ENCODE results near the gene NACC2.

The NACC2 gene

DNA sequence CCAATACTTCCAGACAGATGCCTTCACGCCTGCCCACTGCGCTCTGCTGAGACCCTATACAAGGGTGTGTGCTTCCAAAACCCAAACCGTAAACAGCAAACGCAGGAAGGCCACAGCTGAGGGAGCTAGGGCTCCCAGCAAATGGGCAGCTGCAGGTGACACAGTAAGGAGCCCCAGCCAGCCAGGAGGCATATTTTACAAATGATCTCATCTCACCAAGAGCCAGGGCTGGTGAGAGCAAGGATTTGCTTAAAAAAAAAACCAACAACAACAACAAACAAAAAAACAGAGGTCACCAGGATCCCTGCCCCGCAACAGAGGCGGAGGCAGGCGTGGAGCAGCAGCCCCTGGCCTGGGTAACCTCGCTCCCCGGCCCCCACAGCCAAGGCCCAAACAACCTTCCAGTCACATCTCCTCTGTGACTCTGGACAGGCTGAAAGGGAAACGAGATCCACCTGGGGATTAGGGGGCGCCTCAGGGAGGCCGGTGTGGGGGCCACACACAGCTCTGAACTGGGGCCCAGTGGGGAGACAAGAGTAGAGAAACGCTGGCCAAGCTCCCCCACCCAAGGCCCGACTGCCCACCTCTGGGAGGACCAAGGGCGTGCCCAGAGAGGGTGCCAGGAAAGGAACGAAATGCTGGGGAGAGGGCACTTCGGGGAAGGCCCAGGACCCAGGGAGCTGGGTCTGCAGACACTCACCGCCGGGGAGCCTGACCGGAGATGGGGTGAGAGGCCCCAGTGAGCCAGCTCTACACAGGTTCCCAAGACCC, 3.3 kb downstream of the NACC2 start:
- DNase-seq, result no peak

DNA sequence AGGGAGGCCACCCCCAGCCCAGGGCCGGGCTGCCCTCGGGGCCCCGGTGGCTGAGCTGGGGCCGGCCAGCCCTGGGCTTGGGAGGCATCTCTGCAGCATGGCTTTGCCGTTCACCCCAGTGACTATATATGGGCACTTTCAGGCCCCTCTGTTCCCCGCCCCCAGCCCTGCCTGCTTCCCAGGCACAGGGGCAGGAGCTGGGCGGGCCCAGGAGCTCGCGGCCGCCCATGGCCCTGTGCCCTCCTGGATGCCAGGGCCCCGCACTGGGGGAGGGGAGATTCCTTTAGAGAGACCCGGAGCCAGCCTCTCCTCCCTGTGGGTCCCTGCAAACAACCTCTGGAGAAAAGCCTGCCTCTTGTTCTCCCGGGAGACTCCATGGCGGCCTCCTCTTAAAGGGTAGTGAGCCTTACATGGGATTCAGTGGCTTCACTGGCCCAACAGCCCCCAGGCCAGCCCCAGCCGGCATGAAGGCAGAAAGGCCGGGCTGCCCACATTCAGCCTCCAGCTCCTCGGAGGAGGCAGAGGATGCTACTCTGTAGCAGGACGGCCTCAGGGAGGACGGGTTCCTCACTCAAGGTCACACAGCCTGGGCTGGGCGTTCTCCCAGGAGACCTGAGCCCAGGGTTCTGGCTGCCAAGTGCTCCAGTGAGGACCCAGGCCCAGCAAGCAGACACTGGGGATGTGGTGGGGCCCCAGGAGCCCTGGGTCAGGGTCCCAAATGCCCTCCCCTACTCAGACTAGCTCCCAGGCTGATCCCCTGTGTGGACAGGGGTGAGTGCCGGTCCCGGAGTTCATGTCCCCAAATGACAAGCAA, 4.1 kb downstream of the NACC2 start:
- DNase-seq, result no peak

DNA sequence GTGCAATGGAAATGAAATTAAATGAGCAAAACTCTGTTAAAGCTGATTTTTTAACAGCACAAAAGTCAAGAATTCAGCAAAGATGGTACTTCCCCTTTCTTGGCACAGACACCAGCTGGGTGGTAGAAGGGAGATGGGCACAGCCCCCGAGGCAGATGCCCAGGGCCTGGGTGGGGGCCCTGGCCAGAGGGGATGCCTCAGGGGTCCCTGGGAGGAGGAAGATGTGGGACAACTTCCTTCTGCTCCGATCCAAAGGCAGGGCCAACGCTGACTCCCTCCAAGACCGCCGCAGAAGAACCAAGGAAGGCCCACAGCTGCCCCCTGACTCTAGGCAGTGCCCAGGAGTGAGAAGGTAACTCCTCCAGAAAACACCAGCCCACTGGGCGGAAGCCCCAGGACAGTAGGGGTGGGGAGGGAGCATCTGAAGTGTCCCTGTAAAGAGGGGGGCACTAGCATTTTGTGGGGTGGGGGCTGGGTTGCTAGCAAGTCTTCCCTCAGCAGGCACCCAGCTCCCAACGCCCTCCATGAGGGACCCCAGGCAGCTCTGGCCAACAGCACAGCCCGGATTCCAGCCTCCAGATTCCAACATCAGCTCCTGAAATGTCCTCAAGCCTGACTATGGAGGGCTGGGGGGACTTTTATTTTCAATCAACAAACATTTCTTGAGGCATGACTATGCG, 4.9 kb downstream of the NACC2 start:
- DNase-seq, result no peak

DNA sequence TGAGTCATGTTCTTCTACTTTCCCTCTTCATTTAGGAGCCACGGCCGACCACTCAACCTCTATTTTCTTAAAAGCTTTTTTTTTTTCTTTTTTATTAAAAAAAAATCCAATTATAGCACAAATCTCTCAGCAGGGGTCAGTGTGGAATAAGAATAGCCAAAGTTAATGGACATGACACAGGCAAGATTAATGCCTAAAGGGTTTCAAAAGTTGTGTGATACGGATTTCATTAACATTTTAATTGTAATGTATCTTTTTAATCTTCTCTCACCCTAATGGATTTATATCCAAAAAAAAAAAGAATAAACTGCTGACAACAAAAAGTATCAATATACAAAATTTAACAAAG, 5.4 kb downstream of the NACC2 start:
- no peak for DNase-seq

DNA sequence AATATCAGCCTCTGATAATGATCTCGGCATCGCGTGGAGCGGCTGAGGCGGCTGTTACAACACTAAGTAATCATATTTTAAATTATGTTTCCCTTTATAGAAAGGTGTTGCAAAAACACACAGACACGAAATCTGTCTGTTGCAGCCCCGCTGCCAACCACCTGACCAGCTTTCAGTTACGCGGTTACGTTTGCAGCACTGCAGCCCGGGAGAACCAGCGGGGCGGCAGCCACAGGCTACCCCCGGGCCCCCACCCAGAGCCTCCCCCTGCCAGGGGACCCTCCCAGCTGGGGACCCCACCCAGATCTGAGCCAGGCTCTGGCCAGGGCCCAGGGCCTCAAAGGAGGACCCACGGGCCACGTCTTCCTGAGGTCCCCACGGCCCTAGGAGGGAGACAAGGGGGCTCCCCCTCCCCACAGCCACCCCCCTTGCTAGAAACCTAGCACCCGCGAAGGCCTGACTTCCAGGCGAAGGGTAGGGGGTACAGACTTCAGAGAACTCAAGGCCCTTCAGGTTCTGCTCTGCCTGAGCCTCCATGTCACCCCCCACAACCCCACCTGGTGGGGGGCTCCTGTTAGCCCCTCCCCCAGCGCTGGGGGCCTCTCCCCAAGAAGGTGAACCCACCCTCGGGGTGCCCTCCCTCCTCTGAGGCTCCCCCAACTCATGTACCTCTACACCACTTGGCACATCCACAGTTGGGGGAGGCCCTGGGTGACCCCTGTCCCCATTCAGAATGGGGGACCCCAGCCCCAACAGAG, 6.0 kb downstream of the NACC2 start:
- DNase-seq, result no peak

DNA sequence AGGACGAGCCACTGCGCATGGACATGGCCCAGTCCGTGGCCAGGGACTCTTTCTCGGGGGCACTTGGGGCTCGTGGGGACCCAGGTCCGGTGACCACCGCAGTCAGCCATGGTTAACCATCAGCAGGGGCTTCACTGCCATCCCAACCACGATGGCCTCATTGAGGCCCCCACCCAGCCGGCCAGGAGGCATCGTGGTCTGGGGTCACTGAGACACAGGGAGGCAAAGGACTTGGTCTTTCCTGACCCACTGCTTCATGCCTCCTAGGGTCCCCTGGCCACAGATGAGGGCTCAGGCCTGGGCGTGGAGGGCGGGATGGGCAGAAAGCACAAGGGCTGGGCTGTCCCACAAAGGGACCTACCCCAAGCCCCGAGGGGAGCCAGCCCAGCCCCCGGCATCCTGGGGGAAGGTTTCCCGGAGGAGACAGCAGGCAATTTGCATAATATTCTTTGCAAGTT, 6.6 kb downstream of the NACC2 start:
- no peak for DNase-seq

DNA sequence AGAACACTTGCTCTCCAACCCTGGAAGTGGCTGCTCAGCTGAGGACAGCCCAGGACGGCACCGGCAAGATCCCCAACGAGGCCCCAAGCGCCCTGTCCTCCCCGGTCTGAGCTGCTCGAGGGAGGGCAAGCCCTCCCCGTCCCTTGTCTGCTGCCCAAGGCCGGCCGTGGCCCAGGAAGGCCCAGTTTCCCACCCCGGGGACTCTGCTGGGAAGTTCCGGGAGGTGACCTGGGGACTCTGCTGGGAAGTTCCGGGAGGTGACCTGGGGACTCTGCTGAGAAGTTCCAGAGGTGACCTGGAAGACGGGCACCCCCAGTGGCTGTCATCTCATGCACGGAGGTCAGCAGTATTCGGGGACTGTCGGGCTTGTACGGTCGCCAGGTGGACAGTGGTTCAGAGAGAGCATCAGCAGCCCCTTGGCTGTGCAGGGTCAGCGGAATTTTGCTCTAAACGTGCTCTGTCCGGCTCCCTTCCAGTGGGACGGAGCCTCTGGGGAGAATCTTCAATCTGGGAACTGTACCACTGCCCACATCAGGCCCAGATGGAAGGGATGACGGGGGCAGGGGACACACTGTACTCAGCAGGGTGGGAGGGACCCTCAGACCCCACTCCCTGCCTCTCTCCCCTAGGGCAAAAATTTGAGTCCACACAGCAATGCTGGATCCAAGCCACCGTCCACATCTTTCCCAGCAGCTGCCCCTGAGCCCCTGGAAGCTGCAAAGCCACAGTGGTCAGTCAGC, 7.2 kb downstream of the NACC2 start:
- no peak for DNase-seq

DNA sequence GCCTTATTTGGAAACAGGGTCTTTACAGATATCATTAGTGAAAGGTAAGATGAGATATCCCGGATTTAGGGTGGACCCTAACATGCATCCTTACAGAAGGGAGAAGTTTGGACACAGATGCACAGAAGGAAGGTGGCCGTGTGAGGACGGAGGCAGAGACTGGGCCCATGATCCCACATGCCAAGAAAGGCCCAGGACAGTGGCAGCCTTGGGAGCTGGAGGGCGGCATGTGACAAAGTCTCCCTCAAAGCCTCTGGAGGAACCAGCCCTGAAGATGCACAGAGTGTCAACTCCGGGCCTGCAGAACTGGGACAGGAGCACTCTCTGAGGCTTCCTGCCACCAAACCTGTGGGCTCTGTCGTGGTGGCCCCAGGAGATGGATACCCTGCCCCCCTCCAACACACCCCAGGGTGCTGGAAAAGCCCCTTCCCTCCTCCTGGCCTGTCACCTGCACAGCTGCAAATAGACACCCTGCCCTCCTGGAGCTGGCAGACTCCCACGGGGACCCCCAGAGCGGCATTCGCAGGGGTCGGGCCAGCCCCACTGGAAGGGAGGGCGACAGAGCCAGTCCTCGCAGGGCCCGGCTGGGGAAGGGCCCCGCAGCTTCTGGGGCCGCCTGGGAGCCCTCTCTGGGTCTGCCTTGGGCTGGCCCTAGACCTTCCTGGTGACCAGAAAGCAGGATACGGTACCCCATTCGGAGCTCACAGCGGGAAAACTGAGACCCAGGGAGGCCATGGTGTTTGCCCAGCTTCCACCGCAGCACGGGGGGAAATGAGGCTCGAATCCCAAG, 7.9 kb downstream of the NACC2 start:
- DNase-seq, result no peak

DNA sequence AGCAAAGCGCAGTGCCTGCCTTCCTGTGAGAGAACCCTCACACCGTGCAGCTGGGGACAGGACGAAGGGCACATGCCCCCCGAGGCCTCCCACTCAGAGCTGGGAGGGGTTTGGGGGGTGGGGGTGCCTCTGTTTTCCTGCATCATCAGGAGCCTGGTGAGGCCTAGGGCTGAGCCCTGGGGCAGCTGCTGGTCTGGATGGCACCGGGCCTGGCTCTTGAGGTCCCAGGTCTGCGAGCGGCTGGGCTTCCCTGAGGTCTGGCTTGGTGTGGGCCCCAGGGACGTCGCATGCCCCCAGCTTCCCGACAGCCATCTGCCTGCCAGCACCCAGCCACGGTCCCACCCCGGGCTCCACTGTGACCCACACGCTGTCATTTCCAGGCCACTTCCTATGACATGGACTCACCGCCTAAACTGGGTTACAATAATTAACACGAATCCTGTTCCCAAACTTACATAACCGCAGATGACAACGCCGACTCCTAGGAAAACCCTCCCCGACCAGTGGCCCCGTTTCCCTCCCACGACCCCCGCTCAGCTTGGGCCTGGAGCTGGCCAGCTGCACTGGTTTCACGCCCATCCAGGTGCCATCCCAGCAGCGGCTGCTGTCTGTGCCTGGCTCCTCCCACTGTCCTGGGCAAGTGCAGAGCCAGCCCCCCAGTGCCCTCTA, 8.7 kb downstream of the NACC2 start:
- DNase-seq, result no peak

DNA sequence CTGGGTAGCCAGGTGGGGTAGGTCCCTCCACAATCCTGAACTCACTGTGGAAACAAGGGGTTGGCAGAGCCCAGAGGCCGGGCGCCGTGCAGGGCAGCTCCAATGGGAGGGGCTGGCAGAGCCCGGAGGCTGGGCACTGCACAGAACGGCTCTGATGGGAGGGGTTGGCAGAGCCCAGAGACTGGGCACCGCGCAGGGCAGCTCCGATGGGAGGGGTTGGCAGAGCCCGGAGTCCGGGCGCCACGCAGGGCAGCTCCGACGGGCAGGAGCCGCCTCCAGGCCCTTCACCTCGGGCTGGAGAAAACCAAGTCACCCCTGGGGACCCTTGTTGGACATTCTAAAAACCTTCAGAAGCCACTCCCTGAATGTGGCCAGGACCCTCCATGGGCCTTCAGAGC, 9.3 kb downstream of the NACC2 start:
- DNase-seq, result no peak

DNA sequence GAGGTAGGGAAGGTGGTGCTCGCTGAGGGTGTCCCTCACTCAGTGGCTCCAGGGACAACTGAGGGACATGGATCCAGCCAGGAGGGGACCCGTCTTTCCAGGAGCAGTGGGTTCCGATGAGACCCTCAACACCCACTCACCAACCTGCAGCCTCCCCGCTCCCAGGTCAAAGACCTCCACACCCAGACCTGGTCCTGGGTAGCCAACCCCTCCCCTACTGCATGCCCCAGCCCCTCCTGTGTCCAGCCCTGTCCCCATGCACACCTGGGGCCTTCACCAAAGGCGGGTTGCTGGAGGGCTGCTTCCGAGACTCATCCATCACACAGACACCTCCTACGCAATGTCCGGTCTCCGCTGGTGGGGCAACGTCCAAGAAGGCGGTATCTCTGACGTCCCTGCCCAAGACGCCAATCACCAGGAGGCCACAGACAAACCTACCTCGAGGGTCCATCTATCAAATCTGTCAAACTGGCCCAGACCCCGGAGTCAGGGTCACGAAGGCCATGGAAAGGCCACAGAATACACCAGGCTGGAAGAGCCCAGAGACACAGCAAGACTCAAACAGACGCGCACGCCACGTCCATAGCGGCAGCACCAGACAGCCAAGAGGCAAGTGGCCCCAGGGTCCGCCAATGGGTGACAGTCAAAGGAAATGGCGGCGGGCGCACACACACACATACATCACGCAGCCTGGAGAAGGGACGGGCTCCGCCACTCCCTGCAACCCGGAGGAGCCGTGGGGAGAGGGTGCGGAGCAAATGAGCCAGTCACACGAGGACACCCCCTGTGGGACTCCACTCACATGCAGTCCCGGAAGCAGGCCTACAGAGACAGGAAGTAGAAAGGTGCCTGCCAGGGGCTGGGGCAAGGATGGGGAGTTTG, 10.8 kb downstream of the NACC2 start:
- DNase-seq, result no peak

DNA sequence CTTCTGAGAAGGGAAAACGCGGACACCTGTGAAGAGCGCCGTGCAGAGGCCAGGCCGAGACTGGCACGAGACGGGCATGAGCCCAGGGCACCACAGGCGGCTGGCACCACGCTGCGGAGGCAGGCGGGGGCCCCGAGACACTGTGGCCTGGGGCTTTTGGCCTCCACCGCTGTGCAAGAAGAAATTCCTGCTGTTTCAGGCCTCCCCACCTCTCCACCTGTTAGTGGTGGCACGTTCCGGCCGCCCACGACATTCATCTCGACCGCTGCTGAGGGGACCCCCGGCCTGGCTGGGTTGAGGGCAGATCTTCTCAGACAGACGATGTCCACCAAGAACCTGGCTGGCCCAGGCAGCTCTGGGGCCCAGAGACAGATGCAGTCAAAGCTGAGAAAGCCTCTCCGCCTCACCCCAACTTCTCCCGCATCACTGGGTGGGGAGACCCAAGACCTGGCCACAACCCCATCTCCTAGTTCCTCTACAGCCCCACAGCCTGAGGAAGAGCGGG, 11.5 kb downstream of the NACC2 start:
- no peak for DNase-seq

DNA sequence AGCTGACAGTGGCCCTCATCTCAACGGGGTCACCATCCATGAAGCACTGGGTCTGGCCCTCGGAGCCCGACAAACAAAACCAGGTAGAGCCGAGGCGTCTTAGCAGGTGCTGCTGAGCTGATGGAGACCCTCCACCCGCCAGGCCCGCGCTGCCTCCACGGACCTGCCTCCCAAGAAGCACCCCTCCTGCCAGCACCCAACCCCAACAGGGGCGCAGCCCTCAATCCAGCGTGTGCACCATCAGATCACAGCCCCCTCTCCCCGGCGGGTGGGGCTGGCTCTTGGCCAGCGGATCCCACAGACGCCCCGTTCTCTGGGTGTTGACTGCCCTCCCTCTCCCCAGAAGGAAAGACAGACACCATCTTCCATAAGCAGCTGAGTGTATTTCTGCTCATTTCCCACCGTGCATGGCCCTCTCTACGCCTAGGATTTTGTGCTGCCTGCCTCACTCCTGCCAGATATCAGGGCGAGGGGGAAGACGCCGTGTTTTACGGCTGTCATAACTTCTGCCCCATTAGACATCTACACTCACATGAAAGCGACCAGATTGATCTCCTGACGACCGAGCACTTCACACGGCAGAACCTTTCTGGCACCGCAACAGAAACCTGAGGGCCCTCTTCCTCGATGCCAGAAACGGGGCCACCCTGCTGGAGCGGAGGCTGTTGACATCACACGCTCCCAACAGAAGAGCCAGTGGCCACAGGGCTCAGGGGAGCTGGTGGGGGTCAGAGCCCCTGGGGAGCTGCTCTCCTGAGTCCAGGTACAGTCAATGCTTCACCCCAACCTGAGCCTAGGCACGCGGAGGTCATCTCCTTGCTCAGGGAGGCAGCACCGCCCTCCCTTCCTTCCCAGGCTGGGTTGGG, 12.4 kb downstream of the NACC2 start:
- no peak for DNase-seq

DNA sequence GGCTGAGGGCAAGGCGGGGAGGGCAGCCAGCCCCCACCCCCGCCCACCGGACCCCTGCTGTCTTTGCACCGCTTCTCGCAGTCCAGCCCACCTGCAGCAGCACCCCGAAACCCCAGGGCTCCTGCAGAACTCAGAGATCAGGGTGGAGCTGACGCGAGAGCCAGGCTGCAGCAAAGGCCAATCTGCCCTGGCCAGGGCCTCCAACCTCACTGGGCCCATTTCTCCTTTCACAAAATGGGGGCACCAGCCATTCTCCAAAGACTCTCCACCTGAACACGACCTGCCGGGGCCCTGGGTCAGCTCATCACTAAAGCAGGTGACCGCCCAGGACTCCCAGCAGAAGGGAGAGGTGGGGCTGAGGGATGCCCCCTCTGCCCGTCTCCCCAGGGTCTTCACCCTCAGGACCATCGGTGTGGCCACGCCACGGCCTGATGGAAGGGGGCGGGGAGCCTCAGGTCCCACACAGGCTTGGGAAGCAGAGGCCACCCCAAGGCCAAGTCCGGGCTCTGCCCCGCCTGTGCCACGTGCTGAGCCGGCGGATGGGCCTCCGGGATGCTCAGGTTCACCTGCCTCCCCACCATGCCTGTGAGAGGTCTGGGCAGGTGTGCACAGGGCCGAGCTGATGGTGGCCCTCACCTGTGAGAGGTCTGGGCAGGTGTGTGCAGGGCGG, 13.1 kb downstream of the NACC2 start:
- no peak for DNase-seq

DNA sequence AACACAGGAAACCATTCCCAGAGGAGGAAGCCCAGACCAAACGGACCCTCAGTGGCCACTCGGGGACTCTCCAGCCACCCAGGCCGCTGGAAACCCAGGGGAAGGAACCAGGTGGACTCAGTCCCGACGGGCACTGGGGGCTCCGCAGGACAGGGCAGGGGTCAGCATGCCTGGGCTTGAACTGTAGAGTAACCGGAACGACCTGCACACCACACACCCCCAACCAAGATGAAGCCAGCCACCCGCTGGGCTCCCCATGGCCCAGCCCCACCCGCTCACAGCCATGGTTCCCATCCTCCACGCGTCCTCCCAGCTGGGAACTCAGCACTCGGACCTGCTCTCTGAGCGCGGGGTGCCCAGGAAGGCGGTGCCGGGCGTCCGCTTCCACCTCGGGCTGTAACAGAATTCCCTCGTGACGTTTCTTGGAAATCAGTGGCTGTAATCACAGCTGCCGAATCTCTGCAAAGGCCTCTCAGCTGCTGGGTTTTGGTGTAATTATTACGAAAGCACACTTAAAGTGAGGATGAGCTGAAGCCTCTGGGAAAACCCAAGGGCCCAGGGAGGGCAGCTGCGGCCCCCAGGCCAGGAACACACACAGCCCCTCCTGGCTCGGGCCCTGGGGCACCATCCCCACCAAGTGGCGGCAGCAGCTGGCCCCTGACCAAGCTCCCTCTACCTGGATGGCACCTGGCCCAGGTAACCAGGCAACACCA, 13.8 kb downstream of the NACC2 start:
- DNase-seq, result no peak

DNA sequence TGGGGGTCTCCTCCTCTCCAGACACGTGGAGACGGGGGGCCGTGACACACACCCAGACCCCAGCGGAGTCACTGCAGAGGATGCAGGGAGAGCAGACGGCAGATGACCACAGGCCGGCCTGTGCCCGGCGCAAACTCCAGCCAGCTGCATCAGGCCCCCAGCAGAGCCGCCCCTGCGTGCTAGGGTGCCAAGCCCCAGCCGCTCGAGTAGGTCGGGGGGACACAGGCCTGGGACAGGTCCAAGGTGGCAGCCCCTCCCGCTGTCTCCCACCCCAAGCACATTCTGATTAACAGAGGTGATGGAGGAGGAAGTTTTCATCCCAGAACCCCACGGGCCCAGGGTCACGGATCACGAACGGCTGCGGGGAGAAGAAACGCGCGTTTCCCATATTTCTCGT, 14.4 kb downstream of the NACC2 start:
- DNase-seq, result no peak

DNA sequence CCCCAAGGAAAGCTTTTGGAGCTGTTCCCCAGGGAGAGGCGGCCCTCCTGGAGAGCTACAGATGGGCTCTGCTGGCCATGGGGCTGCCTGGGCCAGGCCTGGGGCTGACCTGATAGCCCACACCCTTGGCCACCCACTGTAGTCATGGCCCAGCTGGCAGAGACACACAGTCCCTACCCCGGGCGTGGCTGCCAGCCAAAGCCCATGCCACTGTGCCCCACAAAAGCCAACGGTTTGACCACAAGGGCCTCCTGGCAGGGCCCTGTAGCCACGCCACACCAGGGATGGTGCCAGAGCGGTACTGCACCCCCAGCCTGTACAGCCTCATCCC, 15.2 kb downstream of the NACC2 start:
- DNase-seq, result no peak
